Activated CD8-positive, alpha-beta memory T cell treated with anti-CD3 and anti-CD28 coated beads, Interleukin-2, amount 50 U/mL, for 48 hours (primary cell): Measurements from ENCODE around the gene DSCAML1.
"Not testable (repeated sequence)": the region's sequence is repeated elsewhere in the genome, so short reads cannot be mapped to it uniquely, and the experiment has no call there.

ENCODE experiments used
- DNase-seq: peaks from one replicate; pipeline ENCODE4 v3.0.0-alpha.2; 2020

The DSCAML1 gene

DNA sequence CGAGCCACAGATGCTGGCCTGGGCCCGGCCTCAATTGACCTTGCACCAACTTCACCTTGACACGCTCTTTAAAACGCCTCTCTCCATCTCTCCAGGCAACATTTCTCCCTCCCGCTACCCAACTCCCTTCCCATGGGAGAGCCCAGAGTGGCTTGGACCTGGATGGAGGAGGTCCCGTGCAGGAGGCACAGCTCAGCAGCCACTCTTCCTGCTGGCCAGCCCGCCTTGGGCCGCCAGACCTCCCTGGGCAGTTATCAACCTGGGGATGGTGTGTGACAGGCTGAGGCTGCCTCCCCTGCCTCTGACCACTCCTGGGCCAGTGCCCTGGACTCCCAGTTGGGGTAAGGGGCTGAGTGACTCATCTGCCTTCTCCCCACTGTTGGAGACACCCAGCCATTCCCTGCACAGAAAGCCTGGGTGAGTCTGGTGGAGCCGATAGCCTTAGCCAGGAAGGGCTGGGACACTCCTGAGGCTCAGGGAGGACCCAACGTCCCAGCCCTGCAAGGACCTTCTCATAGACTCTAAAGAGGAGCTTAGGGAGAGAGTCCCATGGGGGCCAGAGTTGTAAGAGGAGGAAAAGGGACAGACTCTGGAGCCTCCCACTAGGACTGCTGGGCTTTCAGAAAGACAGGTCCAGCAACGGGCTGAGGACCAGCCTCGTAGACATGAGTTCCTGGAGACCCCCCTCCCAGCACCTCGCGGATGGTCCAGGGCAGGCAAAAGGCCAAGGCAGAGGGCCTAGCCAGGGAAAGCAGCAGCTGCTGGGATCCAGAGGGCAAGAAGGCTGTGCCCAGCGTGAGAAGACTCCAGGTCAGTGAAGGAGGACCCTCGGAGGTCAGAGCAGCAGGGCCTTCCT lies 337.7 kb downstream of the DSCAML1 start:
- no peak for DNase-seq

DNA sequence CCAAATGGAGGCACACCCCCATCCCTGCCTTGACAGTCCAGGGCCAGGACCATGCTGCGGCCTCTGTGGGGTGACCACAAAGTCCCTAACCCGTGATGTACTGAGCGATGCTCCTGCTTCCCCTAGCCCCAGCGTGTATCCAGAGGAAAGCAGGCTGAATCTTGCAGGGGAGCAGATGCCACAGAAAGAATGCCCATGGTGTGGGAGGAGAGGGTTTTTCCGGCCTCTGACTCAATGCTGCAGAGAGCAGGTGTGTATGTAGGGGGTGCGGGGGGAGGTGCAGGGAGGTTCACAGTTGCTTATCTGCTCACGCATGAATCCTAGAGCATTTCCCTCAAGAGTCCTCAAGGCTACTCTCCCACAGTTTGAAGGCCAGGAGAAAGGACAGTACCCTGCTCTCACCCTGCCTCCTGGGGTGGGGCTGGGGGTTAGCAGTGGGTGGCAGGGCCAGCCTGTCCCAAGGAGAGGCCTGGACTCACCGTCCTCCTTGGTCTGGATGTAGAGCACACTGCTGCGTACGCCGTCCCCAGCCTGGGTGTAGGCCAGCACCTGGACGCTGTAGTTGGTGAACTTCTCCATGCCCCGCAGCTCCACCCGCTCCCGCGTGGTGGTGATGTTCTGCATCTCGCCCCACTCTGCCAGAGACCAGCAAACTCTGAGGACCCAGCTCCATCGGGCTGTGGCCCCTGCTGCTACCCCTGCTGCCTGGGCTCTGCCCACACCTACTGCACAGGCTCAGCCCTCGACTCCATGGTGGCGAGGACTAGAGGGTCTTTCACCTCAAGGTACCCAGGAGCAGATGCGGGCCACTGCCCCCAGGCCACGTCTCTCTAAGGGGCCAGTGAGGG lies 338.5 kb downstream of the DSCAML1 start:
- no peak for DNase-seq

DNA sequence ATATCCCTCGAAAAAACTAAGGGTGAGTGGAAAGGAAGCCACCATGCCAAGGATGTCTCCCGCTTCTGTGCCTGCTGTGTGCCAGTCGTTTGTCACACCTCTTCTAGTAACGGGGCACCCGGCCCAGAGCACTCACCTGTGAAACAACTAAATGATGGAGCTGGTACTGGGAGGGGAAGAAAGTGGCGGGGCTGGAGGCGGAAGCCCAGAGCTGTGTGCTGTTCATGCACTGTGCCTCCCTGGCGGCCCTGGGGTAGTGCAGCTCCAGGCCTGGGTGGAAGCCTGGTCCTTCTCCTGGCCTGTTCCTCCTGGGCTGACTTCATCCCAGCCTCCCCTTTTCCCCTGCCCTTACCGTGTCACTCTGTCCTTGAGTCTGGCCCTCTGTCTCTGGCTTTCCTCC lies 339.2 kb downstream of the DSCAML1 start:
- DNase-seq = no peak

DNA sequence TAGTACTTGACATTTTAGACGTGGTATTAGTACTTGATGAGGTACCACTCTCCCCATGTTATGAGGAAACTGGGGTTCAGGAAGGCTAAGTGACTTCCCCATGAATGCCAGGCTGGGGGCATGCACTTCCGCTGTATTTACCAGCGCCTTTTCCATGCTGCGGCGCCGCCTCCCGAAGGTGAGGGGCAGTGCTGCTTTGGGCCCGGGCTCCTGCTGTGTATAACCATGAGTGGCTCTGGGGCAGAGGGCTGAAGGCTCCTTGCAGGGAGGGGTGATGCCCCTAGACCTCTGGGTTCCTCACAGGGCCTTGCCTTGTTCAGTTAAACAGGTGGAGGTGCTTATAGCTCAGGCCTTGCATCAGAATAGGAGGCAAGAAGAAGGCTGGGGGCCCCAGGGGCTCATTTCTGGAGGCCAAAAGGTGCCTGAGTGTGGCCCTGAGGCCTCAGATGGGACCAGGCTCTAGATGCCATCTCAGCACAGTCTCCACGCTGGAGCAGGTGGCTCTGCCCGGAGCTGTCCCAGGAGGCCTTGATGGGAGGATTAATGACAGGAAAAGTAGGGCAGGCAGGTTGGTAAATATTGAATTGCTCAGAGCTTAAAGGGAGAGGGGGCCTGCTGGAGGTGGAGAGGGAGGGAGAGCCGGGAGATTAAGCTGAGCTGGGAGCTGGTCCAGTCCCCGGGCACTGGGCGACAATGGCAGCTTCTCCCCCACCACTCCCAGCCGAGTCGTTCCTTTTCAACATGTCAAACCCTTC lies 339.8 kb downstream of the DSCAML1 start:
- DNase-seq = no peak

DNA sequence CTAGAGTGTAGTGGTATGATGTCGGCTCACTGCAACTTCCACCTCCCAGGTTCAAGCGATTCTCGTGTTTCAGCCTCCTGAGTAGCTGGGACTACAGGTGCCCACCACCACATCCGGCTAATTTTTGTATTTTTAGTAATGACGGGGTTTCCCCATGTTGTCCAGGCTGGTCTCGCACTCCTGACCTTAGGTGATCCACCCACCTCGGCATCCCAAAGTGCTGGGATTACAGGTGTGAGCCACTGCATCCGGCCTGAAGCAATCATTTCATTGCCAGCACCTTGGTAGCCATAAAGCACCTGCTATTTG lies 340.3 kb downstream of the DSCAML1 start:
- not testable (repeated sequence) for DNase-seq

DNA sequence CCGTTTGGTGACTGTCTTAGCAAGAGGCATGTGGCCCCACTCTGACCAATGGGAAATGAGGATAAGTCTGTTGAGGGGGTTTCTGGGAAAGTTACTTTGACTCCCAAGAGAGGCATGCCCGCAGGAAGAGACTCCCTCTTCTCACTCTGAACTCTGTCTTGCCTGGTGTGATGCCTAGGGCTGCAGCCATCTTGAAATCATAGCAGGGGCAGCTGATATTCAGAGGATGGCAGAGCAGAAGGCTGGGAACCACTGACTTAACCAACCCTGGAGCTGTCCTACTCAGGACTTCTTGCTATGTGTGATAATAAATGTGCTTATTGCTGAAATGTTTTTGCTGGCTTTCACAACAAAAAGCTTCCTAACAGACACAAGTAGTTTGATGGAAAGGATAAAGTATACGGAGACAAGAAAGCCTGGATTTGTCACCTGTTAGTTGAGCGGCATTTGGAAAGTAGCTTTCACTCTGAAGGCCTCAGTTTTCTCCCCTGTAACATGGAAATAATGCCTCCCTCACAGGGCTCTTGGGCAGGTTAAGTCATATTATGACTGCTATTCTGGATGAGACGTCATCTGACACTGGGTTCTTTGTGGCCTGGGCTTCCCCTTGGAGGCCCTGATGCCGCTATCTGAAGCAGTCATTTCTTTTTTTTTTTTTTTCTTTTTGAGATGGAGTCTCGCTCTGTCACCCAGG lies 340.8 kb downstream of the DSCAML1 start:
- no peak for DNase-seq

DNA sequence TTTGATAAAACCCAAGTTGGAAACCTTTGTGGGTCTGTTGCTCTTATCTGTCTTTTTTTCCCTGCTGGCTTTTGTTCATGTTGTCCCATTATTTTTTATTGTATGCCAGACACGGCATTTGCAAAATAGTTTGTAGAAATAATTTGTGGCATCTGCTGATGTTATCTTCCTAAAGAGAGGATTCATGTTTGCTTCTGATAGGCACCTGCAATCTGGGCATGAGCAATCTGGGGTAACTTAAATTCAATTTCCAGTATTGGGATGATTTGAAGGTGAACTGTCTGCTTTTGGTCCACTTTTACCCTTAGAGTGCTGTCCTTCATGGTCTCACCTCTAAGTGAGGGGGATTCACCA lies 342.5 kb downstream of the DSCAML1 start:
- no peak for DNase-seq

DNA sequence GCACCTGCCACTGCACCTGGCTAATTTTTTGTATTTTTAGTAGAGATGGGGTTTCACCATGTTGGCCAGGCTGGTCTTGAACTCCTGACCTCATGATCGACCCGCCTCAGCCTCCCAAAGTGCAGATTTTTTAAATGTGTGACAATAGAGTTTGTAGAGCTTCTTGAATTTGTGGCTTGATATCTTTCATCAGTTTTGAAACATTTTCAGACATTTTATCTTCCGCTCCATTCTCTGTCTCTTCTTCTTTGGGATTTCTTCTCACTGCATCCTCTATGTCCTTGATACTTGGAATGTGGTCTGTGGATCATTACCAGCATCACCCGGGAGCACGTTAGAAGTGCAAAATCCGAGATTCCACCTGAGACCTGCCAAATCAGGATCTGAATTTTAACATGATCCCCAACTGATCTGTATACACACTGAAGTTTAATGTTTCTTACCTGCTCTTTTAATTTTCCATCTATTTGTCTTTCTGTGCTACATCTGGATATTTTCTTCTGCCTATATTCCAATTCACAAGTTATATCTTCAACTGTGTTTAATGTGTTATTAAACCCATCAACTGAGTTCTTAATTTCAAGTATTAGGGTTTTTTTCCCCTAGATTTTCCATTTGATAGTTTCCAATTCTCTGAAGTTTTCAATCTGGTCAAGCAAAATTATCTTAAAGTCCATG lies 343.0 kb downstream of the DSCAML1 start:
- no peak for DNase-seq

DNA sequence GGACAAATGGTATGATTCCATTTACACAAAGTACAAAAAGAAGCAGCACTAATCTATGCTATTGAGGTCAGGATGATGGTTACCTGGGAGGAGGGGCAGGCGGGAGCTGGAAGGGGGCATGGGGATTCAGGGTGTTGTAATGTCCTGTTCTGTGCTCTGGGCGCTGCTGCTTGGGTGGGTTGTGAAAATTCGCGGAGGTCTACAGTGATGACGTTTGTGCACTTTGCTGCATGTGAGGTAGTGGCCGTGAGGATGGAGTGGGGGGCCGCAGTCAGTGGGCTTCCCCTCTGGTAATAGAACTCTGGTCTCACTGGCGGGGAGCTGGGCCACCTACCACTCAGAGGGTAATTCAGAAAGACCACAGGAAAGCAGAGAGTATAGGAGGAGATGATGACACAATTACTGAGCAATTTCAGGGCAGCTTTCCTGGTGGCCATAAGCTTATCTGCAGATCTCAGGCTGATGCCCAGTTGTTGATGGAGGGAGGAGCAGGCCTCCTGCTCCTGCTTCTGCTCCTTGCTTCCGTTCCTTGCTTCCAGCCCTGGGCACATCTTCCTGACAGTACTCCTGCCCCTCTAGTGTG lies 347.8 kb downstream of the DSCAML1 start:
- DNase-seq = no peak

DNA sequence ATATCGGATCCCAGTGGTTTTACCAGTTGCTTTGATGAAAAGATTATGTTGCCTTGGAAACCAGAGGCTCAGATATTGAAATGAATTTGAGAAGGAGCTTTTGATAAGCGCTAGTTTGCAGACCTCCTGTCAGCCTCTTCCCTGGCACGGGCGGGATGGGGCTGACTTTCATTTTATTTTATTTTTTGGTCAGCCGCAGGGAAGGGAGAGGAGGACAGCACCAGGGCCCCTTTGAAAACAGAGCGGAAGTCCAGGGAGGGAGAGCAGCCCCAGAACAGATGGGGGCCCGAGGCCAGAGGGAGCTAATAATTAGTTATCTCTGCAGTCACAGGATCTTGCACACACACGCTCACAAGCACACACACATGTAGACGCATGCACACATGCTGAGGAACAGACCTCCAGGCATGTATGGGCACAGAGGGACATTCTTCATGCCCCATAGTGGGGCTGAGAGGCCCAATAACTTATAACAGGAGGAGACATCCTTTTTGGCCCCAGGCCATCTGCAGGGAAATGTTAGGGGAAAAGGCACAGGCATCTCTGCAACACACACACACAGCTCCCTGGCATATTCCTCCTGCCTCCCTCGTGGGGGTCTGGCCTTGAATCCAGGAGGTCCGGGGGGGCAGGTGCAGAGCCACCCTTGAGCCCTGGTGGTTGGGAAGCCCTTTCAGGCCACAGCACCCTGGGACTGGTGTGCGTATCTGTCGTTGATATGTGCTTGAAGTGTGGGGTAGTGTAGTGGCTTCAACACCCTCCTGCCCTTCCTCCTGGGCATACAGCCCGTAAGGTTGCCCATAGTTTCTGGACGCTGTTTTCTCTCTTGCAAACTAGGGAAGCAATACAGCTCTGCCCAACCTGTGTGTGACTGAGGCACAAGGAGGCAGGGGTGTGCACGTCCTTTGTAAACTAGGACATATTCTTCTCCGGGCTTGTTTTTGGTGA lies 352.0 kb downstream of the DSCAML1 start:
- no peak for DNase-seq

DNA sequence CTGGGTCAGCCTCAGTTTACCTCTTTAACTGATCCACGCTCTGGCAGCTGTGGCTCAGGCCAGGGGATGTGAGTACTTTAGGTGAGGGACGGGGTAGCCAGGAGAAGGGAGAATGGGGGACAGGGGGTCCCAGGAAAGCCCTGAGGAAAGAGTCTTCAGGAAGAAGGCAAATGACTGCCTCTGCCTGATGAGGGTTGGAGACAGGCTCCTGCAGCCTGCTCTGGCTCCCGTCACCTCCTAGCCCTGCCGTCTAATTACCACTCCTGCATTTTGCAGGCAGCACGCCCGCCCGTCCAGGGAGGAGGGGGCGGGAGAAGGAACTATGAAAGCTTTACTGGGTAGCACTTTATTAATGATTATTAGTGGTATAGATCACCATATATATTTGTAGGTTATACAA lies 352.8 kb downstream of the DSCAML1 start:
- no peak for DNase-seq

DNA sequence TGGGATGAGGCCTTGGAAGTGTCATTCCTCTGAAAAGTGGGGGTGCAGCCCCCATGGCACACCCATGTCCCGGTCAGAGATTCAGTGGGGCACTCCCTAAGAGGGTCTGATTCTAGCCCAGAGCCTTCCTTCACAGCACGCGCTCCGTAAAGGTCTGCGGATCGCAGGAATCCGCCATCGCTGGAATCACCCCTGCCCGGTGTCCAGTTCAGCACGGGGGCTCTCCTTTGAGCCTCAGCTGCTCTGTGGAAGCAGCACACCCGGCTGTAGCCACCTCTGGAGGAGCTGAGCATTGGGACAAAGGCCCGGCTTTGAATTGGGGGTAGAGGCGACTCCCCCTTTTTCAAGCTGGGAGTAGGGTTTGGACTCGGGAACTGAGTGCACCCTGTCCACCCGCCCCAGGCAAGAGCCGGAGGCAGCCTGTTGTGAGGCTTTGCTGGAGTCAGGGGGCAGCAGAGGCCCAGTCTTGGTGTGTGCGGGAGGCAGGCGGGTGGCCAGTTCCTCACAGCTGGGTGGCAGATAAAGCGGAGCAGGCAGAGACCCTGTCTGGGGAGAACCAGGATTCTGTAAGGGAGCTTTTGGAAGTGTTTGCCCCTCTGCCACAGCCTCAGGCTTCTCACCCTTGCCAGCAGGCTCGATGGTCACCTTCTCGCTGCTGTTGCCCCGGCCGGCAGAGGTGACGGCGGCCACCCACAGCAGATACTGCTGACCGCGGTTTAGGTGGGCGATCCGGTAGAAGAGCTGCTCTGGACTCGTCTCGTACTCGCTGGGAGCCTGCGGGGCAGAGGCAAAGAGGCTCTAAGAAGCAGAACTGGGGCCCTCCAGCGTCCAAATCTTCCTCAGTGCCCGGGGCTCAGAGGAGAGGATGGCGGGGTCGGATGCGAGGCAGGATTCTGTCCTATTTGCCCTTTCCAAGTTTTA lies 353.5 kb downstream of the DSCAML1 start:
- no peak for DNase-seq

DNA sequence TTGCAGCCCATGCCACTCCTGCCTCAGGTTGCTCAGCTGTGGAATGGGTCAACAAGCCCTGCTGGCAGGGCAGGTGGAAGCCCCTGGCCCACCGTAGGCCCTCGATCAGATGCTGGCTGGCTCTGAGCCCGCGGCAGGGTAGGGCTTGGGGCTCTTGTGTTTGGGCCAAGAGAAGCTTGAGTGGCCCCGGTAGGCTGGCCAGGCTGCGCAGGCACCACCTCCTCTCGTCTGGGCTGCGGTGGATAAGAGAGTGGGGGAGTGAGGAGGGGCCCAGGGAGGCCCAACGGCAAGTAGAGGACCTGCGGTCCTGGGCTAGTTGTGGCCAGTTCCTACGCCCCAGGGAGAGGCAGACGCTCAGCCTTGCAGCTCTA lies 354.2 kb downstream of the DSCAML1 start:
- DNase-seq = no peak

DNA sequence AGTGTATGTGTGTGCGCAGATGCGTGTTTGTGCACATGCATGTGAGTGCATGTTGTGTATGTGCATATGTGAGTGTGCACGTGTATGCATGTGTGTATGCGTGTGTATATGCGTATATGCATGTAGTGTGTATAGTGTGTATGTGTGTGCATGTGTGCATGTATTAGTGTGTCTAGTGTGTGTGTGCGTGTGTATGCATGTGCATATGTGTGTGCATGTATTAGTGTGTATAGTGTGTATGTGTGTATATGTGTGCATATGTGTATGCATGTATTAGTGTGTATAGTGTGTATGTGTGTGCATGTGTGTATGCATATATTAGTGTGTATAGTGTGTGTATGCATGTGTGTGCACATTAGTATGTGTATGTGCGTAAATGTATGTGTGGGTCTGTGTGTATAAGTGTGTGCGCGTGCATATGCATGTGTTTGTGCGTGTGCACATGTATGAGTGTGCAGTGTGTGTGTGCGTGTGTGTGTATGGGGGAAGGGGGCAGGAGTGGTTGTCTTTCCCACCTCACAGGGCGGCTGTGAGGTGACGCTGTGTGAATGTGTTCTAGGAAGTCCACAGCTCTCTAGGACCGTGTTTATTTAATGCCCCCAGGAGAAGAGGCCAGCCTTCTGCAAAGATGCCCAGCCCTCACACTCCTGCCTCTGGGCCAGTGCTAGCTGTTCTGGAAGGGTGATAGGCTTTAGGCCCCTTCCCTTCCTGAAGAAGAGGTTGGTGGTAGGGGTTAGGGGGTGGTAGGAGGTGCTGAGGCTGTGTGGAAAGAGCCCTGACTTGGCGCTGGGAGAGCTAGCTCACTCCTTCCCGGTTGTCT lies 354.8 kb downstream of the DSCAML1 start:
- DNase-seq = no peak

DNA sequence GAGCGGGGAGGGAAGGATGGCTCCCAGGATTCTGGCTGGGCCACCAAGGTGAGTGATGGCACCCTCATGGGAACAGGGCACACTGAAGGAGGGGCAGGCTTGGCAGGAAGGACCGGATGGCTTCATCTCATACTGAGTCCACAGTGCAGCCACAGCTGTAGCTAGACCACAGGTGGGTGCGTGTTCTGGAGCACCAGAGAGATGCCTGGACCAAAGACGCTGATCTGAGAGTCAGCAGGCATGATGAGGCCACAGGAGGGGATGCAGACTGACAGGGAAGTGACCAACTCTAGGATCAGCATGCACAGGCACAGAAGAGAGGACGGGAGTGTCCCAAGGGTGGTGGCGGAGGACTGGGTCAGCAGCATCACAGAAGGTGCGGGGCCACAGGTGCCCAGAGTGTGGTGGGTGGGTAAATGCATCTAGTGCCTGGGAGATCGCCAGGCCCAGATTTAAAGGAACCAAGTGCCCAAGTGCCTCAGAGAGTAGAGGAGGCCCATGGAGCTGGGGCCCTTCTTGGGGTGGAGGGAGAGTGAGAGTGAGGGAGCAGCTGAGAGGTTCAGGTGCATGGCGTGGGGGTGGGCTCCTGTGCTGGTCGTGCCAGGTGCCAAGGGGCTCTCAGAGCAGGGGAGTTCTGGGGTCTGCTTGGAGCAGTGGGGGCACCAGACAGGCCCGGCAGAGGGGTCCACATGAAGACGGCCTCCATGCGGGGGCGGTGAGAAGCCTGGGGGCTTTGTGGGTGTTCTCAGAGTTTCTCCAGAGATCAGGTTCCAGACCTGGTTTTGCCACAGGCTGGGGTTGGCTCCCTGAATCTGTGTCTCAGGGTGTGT lies 355.7 kb downstream of the DSCAML1 start:
- no peak for DNase-seq

DNA sequence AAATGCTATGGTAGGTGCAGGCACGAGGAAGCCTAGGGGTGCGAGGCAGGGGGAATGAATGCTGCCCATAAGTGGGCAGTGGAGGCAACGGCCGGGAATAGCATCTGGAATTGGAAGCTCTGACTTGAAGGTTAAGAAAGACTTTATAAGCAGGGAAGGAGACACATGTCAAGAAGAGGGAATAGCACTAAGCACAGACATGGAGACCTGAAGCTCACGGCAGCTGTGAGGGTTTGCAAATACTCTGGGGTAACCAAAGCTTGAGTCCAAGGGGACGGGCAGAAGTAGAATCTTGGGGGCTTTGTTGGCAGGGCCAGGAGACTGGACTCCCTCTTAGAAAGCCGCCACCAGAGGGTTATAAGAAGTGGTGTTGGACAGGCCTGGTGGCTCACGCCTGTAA lies 356.8 kb downstream of the DSCAML1 start:
- DNase-seq = no peak

DNA sequence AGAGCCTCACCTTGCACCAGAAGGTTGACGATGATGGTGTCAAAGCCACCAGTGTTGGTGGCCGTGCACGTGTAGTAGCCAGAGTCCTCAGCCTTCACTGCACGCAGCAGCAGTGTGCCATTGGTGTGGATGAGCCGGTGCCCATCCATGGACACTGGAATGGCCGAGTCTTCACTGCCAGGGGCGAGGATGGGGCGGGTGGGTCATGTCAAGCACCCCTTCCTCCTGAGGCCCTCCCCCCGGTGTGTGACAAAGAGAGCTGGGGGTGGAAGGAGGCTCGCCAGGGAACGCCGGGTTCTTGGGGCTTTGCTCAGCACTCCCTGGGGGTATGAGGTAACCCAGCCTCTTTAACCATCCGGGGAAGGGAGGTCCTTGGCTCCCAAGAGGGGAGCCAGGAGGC lies 357.8 kb downstream of the DSCAML1 start:
- no peak for DNase-seq
